Left kidney (tissue), 8 donors: ENCODE data around the gene RASEF. TPM values are rescaled to one million over a fixed set of nuclear protein-coding genes. Genes with fewer than 3 reads are reported as not detected.
A peak's percentile ranks its signal among the peaks of the same experiment; 100 is the strongest.
"Not testable (repeated sequence)": the region's sequence is repeated elsewhere in the genome, so short reads cannot be mapped to it uniquely, and the experiment has no call there.

Experiments used
- DNase-seq: peaks from one replicate; pipeline ENCODE4 v3.0.0-alpha.2; 2013
- long read RNA-seq, 8 donors: transcript quantifications; one replicate each; lab custom pipeline, GENCODE V29; 2026
- polyA plus RNA-seq: library from polyadenylated mRNA; unstranded; fragments of 120-200 nt; gene quantifications from one replicate; pipeline ENCODE4 v1.2.1, GENCODE V29; 2013; ENCODE audit not compliant: insufficient read length

RASEF gene
- polyA plus RNA-seq, result 8.5 TPM
- long read RNA-seq, donor 1, result 0 reads
- long read RNA-seq, donor 2, result 0 reads
- long read RNA-seq, donor 3, partial matches to known transcripts, result 0 of 1 reads
- long read RNA-seq, donor 3, other reads (novel, unspliced or antisense), result 0 of 1 reads
- long read RNA-seq, donor 4, result 0 reads
- long read RNA-seq, donor 5, full-length matches to known transcripts, result 1 of 1 reads
- long read RNA-seq, donor 5, partial matches to known transcripts, result 0 of 1 reads
- long read RNA-seq, donor 5, other reads (novel, unspliced or antisense), result 0 of 1 reads
- long read RNA-seq, donor 6, full-length matches to known transcripts, result 1 of 1 reads
- long read RNA-seq, donor 6, partial matches to known transcripts, result 0 of 1 reads
- long read RNA-seq, donor 6, other reads (novel, unspliced or antisense), result 0 of 1 reads
- long read RNA-seq, donor 7, result 0 reads
- long read RNA-seq, donor 8, result 0 reads

DNA sequence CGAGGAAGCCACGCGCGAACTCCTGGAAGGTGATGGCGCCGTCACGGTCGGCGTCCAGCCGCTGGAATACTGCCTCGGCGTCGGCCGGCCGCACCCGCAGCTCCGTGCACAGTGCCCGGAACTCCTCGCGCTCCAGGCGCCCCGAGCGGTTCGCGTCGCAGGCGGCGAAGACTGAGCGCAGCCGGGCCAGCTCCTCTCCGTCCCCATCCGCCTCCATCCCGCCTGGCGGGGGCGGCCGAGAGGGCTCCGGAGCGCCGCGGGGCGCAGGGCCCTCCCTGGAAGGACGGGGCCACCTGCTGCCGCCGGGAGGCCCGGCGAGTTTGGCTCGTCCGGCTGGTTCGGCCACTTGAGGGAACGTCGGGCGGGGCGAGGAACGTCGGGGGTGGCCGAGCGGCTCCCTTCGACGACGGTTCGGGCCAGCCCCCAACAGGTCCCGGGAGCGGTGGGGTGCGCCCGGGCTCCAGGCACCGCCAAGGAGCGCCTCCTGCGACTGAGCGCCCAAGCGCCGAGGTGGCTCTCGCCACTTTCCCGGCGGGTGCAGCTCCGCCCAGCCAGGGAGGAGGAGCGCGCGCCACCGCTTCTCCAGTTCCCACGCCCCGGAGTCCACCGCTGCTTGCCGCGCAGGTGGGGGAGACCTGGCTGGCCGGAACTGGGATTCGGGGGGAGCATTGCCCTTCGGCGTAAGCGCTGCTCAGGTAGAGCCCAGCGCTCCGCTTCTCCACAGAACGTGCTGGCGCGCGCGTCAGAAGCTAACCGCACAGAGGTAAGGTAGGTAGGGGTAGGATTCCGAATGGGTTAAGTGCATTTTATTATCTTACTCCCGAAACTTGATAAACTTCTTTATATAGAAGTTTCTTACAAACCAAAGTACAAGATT lies at the start of gene RASEF:
Gene RASEF, minus strand, starts transcription at position 492 of the 877 bp plus-strand sequence. Its CDS starts 275 bp downstream, at position 217.
- DNase-seq, result peak; percentile 59

DNA sequence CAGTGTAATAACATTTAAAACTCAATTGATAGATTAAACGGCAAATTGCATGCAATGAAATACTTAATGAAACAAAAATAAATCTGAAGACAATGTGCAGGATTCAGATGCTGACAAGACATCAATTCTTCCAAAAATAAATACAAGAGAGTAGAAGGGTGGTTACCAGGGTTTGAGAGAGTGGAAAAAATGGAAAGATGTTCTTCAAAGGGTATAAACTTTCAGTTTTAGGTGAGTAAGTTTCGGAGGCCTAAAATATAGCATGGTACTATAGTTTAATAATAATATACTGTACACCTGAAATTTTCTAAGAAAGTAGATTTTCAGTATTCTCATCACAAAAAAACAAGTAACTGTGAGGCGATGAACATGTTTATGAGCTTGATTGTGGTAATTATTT lies 48.2 kb upstream of the RASEF start:
- DNase-seq, result no peak

DNA sequence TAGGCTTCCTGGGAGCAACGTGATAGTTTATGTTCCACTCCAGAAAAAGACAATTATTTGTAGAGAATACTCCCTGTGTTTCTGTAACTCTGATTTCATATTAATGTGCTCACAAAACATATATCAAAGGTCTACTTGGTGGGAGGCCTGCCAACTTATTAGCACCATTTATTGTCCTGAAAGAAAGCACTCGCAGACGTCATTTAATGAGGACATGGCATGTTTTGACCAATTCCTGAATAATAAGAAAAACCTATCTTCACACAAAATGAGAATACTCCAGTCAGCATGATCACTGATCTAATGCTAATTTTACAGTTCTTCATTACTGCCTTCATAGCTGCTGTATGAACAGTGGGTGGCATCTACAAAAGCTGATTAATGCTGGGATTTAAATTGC lies 46.4 kb upstream of the RASEF start:
- DNase-seq, result no peak

DNA sequence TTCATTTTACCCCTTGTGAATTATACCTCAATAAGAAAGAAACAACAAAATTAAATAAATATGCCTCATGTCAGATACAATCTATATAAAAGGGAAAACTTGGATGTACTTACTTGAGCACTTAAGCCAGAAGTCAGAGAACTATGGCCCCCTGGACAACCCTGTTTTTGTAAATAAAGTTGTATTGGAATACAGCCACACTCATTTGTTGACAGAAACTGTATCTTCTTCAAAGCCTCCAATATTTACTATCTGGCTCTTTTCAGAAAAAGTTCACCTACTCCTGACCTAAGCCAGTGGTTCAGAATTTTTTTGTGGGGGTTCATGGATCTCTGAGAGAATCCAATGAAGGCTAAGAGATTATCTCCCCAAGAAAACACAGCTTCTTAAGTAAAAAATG lies 45.3 kb upstream of the RASEF start:
- DNase-seq, result no peak

DNA sequence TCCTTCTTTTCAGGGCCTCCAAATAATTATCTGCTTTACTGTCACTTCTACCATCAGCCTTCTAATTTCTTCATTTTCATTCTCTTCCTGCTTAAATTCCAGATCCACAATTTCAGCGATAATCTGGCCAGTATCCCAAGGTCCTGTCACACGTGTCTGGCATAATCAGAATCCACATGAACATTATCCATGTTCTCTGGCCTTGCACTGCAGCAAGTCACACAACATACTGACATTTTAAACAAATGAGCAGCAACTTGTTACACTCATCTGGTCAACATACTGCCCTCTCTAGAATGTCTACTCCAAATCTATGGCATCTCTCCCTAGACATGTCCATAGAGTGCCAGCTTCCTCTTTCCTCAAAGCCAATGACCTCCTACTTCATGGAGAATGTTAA lies 43.8 kb upstream of the RASEF start:
- DNase-seq, result no peak

DNA sequence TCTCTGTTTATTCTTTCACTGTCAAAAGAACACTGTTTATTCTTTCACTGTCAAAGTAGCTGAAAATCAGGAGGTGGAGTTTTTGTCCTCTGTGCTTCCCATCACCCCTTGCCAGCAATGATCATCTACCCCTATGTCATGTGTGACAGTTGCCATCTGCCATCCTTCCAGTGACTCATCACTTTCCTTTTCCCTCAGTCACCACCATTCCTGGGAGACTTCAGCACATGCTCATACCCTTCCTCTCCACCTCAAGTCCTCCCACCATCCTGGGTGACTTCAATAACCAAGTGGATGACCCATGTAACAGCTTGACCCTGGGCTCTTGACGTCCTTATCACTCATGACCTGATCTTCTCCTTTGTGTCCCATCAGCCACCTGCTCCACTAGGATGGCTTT lies 43.3 kb upstream of the RASEF start:
- DNase-seq, result no peak

DNA sequence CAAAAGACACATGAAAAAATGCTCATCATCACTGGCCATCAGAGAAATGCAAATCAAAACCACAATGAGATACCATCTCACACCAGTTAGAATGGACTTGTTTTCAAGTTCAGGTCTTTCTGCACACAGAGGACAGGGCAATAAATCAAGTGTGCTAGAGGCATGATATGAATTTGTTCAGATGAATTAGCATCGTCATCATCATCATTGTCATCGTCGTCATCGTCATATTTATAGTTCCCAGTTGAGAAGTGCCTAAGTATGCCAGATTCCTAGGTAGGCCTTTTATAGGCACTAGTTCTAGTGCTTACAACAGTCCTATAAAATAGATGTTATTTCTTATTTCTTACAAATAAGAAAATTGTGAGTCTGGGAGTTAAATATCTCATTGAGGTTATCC lies 34.7 kb upstream of the RASEF start:
- DNase-seq, result no peak

DNA sequence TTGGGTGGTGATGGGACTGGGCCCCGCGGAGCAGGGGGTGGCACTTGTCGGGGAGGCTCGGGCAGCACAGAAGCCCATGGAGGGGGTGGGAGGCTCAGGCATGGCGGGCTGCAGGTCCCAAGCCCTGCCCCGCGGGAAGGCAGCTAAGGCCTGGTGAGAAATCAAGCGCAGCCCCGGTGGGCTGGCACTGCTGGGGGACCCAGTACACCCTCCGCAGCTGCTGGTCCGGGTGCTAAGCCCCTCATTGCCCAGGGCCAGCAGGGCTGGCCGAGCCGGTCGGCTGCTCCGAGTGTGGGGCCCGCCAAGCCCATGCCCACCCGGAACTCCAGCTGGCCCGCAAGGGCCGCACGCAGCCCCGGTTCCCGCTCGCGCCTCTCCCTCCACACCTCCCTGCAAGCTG lies 30.4 kb upstream of the RASEF start:
- DNase-seq, result not testable (repeated sequence)

DNA sequence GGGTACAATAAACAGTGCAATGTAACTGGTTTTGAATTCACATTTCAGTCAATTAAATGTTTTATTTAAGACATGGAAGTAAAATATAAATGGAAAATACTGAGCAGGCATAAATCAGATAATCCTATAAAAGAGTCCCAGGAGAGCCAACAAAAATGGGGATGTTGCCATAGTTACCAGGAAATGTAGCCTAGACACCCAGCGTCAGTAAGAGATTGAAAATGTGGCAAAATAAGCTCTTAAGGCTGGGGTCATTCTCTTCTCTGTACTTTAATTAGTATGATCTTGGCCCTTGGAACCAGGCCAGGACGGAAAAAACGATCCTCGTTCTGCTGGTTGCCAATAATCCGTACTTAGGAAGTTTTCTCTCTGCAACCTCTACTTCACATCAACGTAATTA lies 18.9 kb upstream of the RASEF start:
- DNase-seq, result no peak

DNA sequence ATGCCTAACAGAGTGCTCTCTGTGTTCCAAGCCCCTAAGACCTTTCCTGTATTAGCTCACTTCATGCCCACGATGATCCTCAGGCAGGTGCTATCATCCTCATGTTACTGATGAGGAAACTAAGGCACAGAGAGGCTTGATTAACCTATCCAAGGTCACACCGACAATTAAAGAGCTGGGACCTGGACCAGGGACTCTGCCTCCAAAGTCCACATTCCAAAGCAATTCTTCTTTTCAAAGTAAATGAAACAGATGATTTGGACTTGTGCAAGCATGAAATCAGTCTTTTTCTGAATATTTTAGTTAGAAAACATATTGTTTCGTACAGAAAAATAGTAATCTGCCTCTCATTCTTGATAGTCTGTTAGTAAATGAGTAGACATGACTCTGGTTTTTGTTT lies 18.1 kb upstream of the RASEF start:
- DNase-seq, result no peak

DNA sequence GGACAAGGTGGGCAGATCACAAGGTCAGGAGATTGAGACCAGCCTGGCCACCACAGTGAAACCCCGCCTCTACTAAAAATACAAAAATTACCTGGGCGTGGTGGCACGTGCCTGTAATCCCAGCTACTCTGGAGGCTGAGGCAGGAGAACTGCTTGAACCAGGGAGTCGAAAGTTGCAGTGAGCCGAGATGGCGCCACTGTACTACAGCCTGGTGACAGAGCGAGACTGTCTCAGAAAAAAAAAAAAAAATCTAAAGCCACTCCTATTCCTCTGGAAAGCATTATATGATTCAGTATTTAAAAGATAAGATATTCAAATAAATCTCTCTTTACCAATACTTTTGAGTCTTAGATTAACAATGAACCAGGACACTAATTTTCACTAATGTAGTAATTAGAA lies 13.0 kb upstream of the RASEF start:
- DNase-seq, result not testable (repeated sequence)

DNA sequence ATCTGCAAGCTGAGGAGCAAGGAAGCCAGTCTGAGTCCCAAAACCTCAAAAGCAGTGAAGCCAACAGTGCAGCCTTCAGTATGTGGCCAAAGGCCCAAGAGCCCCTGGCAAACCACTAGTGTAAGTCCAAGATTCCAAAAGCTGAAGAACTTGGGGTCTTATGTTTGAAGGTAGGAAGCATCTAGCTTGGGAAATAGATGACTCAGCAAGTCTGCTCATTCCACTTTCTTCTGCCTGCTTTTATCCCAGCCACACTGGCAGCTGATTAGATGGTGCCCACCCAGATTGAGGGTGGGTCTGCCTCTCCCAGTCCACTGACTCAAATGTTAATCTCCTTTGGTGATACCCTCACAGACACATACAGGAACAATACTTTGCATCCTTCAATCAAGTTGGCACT lies 9.6 kb upstream of the RASEF start:
- not testable (repeated sequence) for DNase-seq

DNA sequence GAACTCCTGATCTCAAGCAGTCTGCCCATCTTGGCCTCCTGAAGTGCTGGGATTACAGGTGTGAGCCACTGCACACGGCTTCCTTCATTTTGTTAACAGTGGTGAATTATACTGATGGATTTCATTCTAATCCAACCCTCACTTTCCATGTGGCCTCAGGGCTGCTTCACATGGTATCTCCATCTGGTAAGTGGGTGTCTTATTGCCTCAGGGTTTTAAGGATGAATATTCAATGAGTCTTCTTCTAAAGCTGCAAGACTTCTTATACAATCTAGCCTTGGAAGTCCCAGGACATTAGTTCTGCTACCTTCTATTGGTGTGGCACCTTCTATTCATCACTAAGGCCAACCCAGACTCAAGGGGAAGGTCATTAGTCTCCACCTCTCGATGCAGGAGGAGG lies 8.7 kb upstream of the RASEF start:
- DNase-seq, result no peak

DNA sequence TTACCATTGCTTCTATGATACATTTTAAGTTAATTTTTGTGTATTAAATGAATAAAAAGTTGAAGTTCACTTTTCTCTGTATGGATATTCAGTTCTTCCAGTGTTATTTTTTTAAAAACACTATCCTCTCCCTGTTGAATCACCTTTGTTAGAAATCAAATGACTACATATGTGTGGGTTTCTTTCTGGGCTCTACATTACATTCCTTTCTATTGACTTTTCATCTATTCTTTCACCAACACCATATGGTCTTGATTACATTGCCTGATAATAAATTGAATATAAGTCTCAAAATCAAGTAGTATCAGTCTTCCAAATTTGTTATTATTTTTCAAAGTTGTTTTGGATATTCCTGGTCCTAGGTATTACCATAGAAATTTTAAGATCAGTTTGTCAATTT lies 7.3 kb upstream of the RASEF start:
- DNase-seq, result no peak

DNA sequence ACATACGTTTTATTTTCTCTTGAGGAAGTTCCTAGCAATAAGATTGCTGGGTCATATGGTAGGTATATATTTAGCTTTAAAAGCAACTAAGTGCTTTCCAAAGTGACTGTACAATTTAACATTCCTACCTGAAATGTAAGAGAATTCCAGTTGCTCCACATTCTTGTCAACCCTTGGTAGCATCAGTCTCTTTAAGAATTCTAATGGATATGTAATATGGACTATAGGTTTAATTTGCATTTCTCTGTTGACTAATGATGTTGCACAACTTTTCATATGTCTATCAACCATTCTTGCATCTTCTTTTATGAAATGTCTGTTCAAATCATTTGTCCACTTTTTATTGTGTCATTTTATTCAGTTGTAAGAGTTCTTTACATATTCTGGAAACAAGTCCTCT lies 6.7 kb upstream of the RASEF start:
- no peak for DNase-seq

DNA sequence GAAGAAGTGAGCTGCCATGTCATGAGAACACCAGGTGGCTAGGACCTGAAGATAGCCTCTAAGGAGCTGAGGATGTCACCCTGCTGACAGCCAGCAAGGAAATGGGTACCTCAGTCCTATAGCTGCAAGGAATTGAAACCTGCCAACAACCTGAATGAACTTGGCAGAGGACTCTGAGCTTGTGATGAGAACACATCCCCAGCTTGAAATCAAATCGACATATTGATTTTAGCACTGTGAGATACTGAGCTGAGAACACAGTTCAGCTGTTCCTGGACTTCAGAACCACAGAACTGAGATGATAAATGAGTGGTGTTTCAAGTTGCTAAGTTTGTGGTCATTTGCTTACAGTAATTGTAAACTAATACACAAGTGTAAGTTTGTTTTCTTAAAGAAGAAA lies 5.5 kb upstream of the RASEF start:
- DNase-seq, result no peak

DNA sequence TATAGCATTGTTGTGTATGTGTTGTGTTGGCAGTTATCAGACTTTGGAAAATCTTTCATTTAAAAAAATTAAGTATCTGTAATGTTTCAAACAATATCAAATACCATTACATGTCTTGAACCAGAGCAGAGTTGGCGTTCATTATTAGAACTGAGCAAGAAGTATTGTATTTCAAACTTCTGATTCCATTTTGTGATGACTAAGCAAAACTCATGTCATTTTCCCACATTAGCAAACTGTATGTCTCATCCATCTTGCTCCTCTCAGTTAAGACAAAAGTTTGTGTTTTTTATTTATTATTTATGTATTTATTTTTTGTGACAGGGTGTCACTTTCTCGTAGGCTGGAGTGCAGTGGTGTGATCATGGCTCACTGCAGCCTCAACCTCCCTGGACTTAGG lies 4.6 kb upstream of the RASEF start:
- DNase-seq, result no peak

DNA sequence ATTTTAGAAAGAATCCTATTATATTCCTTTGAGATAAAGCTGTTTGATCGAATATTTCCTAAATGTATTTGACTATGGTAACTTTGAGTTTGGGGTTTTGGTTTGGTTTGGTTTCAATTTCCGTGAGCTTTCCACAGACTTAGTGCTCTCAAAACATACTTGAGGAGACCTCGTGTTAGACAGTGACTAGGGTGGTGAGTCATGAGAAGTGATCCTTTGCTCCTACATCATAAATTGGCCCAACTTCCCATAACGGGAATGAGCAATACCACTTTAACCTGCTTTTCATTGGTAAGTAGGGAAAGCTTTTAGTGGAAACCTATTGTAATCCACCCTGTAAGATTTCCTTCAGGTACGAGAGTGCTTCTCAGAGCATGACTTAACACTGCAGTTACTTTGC lies 3.8 kb upstream of the RASEF start:
- no peak for DNase-seq

DNA sequence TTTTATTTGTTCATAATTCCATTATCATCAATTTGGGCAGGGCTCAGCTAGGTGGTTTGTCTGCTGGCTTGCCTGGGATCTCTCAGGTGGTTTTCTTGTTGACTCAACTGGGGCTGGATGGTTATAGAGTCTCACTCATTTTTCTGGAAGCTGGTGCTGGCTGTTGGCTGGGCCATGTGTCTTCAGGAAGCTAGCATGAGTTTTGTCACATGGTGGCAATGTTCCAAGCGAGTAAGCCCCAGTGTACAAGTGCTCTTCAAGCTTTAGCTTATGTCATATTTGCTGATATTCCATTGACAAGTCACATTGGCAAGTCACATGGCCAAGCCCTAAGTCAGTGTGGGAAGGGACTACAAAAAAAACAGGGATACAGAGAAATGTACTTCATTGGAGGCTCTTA lies 2.3 kb upstream of the RASEF start:
- no peak for DNase-seq

DNA sequence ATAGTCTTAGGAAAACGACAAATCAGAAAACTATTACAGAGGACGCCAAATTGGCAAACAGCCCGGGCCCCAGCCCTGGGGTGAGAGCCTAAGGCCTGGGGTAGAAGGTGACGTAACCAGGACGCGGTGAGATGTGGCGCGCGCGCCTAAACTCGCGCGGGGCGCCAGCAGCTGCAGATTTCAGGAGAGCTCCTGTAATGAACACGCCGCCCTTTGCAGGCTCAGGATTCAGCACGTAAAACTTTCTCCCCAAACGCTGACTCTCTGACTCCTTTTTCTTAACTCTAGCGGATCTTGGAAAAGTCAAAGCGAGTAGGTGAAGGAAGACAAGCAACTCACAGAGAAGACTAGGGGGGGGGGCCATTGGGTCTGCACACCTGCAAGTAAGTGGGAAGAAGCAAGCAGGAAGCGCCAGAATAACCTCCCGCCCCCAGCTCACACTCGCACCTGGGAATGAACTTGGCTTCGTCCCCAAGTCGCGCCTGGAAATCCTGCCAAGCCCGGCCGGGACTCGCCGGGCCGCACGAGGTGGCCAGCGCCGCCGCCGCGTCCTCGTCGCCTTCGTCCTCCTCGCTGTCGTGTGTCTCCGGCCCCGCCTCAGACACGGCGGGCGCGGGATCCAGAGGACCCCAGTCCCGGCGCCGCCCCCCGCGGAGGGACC lies 822 bp downstream of the RASEF start:
- peak; percentile 50 for DNase-seq

DNA sequence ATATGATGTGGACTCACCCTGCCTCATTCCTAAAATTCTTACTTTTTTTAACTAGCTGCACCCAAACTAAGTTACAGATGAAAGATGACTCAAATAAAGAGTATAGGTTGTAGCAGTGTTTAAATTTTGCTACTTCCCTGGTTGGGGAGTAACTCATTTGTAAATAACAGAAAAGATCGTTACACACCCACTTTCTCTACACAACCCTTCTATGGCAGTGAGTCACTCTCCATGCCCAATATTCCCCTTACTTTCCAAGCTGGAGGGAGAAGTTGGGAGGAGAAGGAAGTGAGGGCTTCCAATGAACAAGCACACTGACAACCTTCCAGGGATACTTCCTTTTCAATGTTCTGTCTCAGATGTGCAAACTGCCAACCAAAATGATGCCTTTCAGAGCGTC lies 1.9 kb downstream of the RASEF start:
- DNase-seq, result no peak

DNA sequence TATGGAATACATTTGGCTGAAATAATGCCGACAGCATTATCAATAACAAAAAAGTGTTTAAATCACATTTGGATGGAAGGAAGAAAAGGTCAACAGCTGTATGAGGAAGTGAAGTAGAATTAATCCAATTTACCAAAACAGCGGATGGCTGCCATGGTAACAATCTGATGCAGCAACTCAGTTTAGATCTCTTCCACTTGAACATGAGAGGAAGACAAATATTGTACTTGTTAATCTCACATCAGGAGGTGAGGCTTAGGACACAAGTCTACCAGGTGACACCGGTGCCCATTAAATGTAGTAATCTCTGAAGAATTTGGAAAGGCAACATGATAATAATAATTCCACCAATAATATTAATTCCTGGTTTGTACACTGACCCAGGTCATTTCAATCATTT lies 2.4 kb downstream of the RASEF start:
- DNase-seq, result no peak

DNA sequence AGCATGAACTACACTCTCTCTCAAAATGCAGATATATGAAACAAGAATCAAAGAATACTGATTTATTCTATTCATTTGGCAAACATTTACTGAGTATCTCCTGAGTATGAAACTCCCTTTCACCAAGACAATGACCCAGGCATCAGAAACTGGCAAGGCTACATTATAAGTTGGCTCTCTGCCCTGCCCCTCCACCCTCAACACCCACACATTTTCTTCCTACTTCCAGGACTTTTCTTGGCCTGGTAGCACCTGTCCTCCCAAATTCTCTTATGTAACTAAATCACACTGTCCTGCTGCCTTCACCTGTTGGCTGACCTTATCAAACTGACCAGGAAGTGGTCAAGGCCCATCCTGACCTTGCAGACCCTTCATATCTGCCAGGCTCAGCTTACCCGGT lies 3.5 kb downstream of the RASEF start:
- DNase-seq, result no peak
